HG02852 (cell line): ENCODE data around the gene SLC2A4.

Source experiments
- ATAC-seq: cut with Tn5 transposase; IDR thresholded peaks from one replicate; pipeline ENCODE4 v1.9.1; 2021; ENCODE audit warnings: mild to moderate bottlenecking, moderate library complexity; ENCODE audit not compliant: unreplicated experiment

The SLC2A4 gene

DNA sequence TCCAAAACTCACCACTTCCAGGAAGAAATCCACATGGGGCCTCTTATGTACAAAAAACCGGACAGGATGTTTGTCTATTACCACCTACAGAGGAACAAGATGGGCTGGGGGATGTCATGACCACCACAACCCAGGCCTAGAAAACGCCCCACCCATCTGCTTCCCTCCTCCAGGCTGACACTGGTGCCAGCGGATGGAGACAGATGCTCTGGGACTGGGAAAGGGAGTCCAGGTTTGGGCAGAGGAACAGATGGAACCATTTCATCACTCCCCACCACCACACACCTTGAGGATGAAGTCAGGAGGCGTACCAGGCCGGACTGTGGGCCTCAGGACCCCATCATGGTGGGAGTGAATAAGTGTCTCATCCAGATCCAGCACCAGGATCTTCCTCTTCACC, 34.7 kb upstream of the SLC2A4 start:
- ATAC-seq = no peak

DNA sequence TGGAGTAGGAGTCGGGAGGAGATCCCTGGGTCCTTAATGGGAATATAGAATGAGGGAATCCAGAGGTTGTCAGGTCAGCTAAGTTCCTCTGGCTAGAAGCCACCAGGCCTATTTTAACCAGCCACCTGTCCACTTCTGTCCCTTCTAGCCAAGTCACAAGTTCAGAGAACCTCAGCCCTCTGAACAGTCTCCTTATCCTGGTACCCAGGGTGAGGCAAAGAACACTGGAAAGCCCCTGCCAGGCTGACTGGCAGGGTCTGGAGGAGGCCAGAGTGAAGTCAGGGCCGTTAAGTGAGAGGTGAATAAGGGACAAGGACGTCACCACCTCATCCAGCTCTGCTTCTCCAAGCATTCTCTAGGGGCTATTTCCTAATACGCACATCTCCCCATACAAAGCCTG, 32.7 kb upstream of the SLC2A4 start:
- ATAC-seq = no peak

GRCh38 chr17:7249214-7249613, 32.3 kb upstream of the SLC2A4 start:
- no peak for ATAC-seq

GRCh38 chr17:7249830-7250229, 31.7 kb upstream of the SLC2A4 start:
- ATAC-seq = no peak

GRCh38 chr17:7250695-7251627, 30.6 kb upstream of the SLC2A4 start:
- no peak for ATAC-seq

DNA sequence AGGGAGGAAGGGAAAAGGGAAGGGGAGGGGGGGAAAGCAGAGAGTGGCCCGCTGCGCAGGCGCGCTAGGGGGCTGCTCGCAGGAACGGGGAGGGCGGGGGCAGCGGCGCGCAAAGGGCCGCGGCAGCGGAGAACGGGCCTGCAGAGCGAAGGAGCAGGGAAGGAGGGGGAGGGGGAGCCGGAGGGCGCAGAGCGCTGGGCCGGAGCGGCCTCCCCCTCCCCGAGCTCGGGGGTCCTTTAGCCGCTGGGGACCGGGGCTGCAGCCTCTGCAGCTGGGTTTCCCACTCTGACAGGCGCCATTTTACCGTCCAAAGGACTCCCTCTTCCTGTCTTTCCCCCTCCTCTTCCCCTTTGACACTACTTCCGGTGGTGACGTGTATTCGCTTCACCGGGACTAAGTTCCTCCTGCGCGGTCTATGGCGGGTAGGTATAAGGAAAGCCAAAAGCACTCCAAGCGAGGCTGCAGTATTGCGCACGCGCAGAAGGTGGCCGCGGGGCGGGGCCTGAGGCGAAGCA, 29.8 kb upstream of the SLC2A4 start, which contains the start of gene CTDNEP1:
Gene CTDNEP1, minus strand, starts transcription at position 74 of the 515 bp plus-strand sequence. CDS start 438 bp downstream, outside the sequence.
- ATAC-seq = peak; percentile 82

- peak; percentile 58 for ATAC-seq
These were observed 29.1 kb upstream of the SLC2A4 start, which contains the start of gene ELP5 for GRCh38 chr17:7252176-7253043. Gene ELP5, plus strand, starts transcription at chr17:7252215. Its CDS starts 336 bp downstream, at chr17:7252551.

GRCh38 chr17:7253082-7253481, 28.4 kb upstream of the SLC2A4 start:
- ATAC-seq = no peak

- ATAC-seq = no peak
These were observed 27.0 kb upstream of the SLC2A4 start for GRCh38 chr17:7254511-7254910.

GRCh38 chr17:7256766-7257456, 24.6 kb upstream of the SLC2A4 start:
- ATAC-seq = no peak

- no peak for ATAC-seq
These were observed 22.6 kb upstream of the SLC2A4 start for GRCh38 chr17:7258731-7259554.

- ATAC-seq = no peak
These were observed 22.0 kb upstream of the SLC2A4 start for GRCh38 chr17:7259555-7259889.

GRCh38 chr17:7260151-7260550, 21.4 kb upstream of the SLC2A4 start:
- no peak for ATAC-seq

DNA sequence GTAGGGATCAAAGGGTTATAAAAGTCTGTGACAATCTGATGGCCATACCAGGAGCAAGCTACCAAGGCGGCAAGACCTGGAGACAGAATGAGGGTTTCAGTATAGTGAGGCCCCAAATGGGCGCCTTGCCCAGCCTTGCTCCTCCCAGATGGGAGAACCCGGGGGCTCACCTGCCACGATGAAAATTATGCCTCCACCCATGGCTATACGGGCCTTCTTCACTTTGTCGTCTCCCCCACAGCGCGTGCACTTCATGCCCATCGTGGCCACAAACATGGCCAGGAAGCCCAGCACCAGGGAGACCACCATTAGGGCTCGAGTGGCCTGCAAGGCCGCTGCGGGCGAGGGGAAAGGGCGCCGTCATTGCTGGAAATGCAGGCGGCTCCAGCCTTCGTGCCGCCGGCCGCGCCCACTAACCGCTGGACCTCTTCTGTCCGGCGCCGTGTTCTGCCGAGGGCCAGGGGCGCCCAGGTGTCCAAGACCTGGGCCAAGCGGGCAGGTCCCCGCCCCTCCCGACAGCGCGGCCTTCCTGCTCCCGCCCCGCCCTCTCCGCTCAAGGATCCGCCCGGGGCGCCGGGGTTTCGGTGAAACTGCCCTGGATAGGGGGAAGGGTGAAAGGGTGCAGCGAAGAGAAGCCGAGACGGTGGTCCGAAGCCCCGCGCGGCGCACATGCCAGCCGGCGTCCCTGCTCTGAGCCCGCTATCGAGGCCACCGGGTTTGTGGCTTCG, 20.7 kb upstream of the SLC2A4 start:
- ATAC-seq = no peak

GRCh38 chr17:7261379-7262191, 19.9 kb upstream of the SLC2A4 start:
- ATAC-seq = no peak

DNA sequence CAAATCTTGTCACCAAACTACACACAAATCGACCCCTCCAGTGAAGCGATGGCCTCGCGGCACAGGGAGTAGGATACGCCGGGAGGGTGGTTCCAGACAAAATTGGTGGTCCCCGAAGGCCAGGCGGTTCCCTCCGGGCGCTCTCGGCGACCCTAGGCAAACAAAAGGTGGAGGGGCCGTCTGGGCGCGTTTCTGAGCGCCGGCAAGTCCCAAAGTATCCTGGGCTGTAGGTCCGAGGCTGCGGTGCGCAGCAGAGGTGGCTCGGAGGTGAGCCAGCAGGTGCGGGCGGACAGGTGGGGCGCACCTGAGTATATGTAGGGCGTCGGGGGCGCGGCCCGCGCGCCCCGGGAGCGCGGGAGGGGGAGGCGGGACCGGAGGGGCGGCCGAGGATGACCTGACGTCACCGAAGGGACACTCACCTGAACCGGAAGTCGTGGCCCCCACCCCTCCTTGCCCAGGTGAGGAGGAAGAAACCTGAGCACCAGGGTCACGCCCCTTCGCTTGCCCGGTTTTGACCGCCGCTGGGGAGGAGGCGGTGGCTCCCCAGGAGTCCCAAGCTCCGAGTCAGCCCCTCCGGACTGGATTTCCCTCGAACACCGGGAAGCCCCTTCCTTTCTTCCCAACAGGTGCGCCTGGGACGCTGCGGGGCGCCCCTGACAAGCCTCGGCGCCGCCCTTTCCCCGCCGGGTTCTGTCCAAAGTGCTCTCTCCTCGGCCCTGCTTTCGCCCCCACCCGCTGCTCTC, 19.2 kb upstream of the SLC2A4 start, which contains the start of gene CLDN7:
Gene CLDN7, minus strand, starts transcription at position 287 of the 743 bp plus-strand sequence. CDS start 435 bp downstream, outside the sequence.
- no peak for ATAC-seq

GRCh38 chr17:7262935-7263800, 18.4 kb upstream of the SLC2A4 start:
- no peak for ATAC-seq
